ENCODE results near the gene FTO. TPM values are rescaled to one million over a fixed set of nuclear protein-coding genes. Genes with fewer than 3 reads are reported as not detected.
"Not testable (repeated sequence)": the region's sequence is repeated elsewhere in the genome, so short reads cannot be mapped to it uniquely, and the experiment has no call there.

FTO gene
- total RNA-seq, 1 donor = 40.1 TPM

- no peak for DNase-seq (ENCODE audit: low read depth in 2 of 3, low spot score in 2 of 3)
Observed at GRCh38 chr16:53817812-53818550, 114.0 kb downstream of the FTO start.

GRCh38 chr16:53821487-53821886, 117.5 kb downstream of the FTO start:
- DNase-seq (ENCODE audit: low read depth in 2 of 3, low spot score in 2 of 3) = no peak

- DNase-seq (ENCODE audit: low read depth in 2 of 3, low spot score in 2 of 3) = no peak
Observed at GRCh38 chr16:53821957-53822625, 118.1 kb downstream of the FTO start.

- no peak for DNase-seq (ENCODE audit: low read depth in 2 of 3, low spot score in 2 of 3)
Observed at GRCh38 chr16:53822936-53823529, 119.1 kb downstream of the FTO start.

- no peak for DNase-seq (ENCODE audit: low read depth in 2 of 3, low spot score in 2 of 3)
Observed at GRCh38 chr16:53826658-53827057, 122.7 kb downstream of the FTO start.

- DNase-seq (ENCODE audit: low read depth in 2 of 3, low spot score in 2 of 3) = no peak
Observed at GRCh38 chr16:53827741-53828140, 123.8 kb downstream of the FTO start.

- no peak for DNase-seq (ENCODE audit: low read depth in 2 of 3, low spot score in 2 of 3)
Observed at GRCh38 chr16:53829186-53829747, 125.3 kb downstream of the FTO start.

GRCh38 chr16:53832896-53833544, 129.1 kb downstream of the FTO start:
- no peak for DNase-seq (ENCODE audit: low read depth in 2 of 3, low spot score in 2 of 3)

GRCh38 chr16:53836142-53836541, 132.2 kb downstream of the FTO start:
- DNase-seq (ENCODE audit: low read depth in 2 of 3, low spot score in 2 of 3) = no peak

- DNase-seq (ENCODE audit: low read depth in 2 of 3, low spot score in 2 of 3) = no peak
Observed at GRCh38 chr16:53836680-53837079, 132.7 kb downstream of the FTO start.

- DNase-seq (ENCODE audit: low read depth in 2 of 3, low spot score in 2 of 3) = no peak
Observed at GRCh38 chr16:53837426-53837825, 133.5 kb downstream of the FTO start.

- no peak for DNase-seq (ENCODE audit: low read depth in 2 of 3, low spot score in 2 of 3)
Observed at GRCh38 chr16:53839150-53839549, 135.2 kb downstream of the FTO start.

- no peak for DNase-seq (ENCODE audit: low read depth in 2 of 3, low spot score in 2 of 3)
Observed at GRCh38 chr16:53840456-53840855, 136.5 kb downstream of the FTO start.

- no peak for DNase-seq (ENCODE audit: low read depth in 2 of 3, low spot score in 2 of 3)
Observed at GRCh38 chr16:53841884-53842283, 137.9 kb downstream of the FTO start.

GRCh38 chr16:53843084-53843483, 139.1 kb downstream of the FTO start:
- no peak for DNase-seq (ENCODE audit: low read depth in 2 of 3, low spot score in 2 of 3)

GRCh38 chr16:53844804-53845203, 140.8 kb downstream of the FTO start:
- DNase-seq (ENCODE audit: low read depth in 2 of 3, low spot score in 2 of 3) = no peak

- not testable (repeated sequence) for DNase-seq (ENCODE audit: low read depth in 2 of 3, low spot score in 2 of 3)
Observed at GRCh38 chr16:53846549-53846948, 142.6 kb downstream of the FTO start.

GRCh38 chr16:53846971-53847370, 143.0 kb downstream of the FTO start:
- DNase-seq (ENCODE audit: low read depth in 2 of 3, low spot score in 2 of 3) = no peak

- DNase-seq (ENCODE audit: low read depth in 2 of 3, low spot score in 2 of 3) = no peak
Observed at GRCh38 chr16:53848277-53848942, 144.5 kb downstream of the FTO start.

GRCh38 chr16:53848950-53849349, 145.0 kb downstream of the FTO start:
- DNase-seq (ENCODE audit: low read depth in 2 of 3, low spot score in 2 of 3) = no peak

GRCh38 chr16:53849585-53849984, 145.6 kb downstream of the FTO start:
- no peak for DNase-seq (ENCODE audit: low read depth in 2 of 3, low spot score in 2 of 3)

Measured in hematopoietic multipotent progenitor cell (in vitro differentiated cells).